Measurements from ENCODE around the gene TCFL5.

The TCFL5 gene

DNA sequence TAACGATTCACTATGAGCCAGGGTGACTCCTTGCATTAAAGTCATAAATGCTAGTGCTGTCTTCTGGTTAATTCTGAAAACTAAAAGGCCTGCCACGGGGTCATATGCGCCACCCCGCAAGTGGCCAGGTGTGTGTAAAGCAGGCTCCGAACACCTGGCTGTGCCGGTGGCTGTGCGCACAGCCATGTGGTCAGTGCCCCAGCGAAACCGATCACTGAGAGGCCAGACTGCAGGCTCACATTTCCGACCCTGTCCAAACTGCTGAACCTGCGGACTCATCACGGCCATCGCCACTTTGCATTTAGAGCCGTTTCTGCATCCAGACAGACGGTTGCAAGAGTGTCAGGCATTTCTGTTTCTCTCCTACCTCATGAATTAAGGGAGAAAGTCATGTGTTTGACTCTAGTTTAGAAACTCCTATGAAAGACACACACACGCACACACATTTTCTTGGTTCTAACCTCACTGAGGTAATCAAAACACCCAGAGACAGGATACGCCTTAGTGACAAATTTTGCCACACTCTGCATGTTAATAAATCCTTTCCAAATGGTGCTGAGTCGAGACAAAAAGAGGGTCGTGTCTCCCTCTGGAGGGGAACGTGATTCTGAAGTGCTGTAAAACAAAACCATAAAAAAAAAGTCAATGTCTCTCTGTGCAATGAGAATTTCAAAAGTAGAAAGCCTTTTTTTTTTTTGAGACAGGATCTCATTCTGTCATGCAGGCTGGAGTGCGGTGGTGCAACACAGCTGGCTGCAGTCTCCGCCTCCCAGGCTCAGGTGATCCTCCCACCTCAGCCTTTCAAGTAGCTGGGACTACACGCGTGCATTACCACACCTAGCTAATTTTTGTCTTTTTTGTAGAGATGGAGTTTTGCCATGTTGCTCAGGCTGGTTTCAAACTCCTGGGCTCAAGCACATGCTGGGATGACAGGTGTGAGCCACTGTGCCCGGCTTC, 31.0 kb upstream of the TCFL5 start:
- H3K9me3 ChIP-seq (ENCODE audit: control insufficient read depth, insufficient read depth, low read depth, low read length), result no peaks in the 10 kb centered on the region
- ChIA-PET POLR2A (no interaction called here), CTCF (interaction anchor here (0.7 to 2.7 kb wide), 4 partner anchors 15 to 70 kb away, joined by 3 to 14 read pairs (median 3); no protein-coding TSS in a partner anchor)
- peaks cover 2% of the 10 kb centered on the region; the same call in 1 of the 2 replicates for H3K4me1 ChIP-seq (ENCODE audit: control insufficient read depth, insufficient read depth, low read length)
- H3K4me3 ChIP-seq (ENCODE audit: low read depth, low read length), result no peak overlapping the region
- TF ChIP-seq, protein P1, sequence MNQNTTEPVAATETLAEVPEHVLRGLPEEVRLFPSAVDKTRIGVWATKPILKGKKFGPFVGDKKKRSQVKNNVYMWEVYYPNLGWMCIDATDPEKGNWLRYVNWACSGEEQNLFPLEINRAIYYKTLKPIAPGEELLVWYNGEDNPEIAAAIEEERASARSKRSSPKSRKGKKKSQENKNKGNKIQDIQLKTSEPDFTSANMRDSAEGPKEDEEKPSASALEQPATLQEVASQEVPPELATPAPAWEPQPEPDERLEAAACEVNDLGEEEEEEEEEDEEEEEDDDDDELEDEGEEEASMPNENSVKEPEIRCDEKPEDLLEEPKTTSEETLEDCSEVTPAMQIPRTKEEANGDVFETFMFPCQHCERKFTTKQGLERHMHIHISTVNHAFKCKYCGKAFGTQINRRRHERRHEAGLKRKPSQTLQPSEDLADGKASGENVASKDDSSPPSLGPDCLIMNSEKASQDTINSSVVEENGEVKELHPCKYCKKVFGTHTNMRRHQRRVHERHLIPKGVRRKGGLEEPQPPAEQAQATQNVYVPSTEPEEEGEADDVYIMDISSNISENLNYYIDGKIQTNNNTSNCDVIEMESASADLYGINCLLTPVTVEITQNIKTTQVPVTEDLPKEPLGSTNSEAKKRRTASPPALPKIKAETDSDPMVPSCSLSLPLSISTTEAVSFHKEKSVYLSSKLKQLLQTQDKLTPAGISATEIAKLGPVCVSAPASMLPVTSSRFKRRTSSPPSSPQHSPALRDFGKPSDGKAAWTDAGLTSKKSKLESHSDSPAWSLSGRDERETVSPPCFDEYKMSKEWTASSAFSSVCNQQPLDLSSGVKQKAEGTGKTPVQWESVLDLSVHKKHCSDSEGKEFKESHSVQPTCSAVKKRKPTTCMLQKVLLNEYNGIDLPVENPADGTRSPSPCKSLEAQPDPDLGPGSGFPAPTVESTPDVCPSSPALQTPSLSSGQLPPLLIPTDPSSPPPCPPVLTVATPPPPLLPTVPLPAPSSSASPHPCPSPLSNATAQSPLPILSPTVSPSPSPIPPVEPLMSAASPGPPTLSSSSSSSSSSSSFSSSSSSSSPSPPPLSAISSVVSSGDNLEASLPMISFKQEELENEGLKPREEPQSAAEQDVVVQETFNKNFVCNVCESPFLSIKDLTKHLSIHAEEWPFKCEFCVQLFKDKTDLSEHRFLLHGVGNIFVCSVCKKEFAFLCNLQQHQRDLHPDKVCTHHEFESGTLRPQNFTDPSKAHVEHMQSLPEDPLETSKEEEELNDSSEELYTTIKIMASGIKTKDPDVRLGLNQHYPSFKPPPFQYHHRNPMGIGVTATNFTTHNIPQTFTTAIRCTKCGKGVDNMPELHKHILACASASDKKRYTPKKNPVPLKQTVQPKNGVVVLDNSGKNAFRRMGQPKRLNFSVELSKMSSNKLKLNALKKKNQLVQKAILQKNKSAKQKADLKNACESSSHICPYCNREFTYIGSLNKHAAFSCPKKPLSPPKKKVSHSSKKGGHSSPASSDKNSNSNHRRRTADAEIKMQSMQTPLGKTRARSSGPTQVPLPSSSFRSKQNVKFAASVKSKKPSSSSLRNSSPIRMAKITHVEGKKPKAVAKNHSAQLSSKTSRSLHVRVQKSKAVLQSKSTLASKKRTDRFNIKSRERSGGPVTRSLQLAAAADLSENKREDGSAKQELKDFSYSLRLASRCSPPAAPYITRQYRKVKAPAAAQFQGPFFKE (tag by site-specific recombination; IDR thresholded peaks at IDR 0.05; ENCODE audit: borderline replicate concordance), result no peak
- TF ChIP-seq ZNF423 (tag by site-specific recombination; IDR thresholded peaks at IDR 0.05), result no peak
- TF ChIP-seq, protein P2, sequence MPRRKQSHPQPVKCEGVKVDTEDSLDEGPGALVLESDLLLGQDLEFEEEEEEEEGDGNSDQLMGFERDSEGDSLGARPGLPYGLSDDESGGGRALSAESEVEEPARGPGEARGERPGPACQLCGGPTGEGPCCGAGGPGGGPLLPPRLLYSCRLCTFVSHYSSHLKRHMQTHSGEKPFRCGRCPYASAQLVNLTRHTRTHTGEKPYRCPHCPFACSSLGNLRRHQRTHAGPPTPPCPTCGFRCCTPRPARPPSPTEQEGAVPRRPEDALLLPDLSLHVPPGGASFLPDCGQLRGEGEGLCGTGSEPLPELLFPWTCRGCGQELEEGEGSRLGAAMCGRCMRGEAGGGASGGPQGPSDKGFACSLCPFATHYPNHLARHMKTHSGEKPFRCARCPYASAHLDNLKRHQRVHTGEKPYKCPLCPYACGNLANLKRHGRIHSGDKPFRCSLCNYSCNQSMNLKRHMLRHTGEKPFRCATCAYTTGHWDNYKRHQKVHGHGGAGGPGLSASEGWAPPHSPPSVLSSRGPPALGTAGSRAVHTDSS (tag by site-specific recombination; IDR thresholded peaks at IDR 0.05), result no peak
- no peak for TF ChIP-seq ZNF843 (tag by site-specific recombination; IDR thresholded peaks at IDR 0.05)
- TF ChIP-seq, protein P3, sequence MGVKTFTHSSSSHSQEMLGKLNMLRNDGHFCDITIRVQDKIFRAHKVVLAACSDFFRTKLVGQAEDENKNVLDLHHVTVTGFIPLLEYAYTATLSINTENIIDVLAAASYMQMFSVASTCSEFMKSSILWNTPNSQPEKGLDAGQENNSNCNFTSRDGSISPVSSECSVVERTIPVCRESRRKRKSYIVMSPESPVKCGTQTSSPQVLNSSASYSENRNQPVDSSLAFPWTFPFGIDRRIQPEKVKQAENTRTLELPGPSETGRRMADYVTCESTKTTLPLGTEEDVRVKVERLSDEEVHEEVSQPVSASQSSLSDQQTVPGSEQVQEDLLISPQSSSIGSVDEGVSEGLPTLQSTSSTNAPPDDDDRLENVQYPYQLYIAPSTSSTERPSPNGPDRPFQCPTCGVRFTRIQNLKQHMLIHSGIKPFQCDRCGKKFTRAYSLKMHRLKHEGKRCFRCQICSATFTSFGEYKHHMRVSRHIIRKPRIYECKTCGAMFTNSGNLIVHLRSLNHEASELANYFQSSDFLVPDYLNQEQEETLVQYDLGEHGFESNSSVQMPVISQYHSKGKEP (tag by site-specific recombination; IDR thresholded peaks at IDR 0.05), result no peak
- no peak for TF ChIP-seq ZNF600 (tag by site-specific recombination; IDR thresholded peaks at IDR 0.05)
- TF ChIP-seq, protein P4, sequence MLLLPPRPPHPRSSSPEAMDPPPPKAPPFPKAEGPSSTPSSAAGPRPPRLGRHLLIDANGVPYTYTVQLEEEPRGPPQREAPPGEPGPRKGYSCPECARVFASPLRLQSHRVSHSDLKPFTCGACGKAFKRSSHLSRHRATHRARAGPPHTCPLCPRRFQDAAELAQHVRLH (tag by site-specific recombination; IDR thresholded peaks at IDR 0.05), result no peak
- TF ChIP-seq ZNF140 (tag by site-specific recombination; IDR thresholded peaks at IDR 0.05), result no peak
- no peak for TF ChIP-seq ZNF48 (tag by site-specific recombination; IDR thresholded peaks at IDR 0.05)
- TF ChIP-seq TCF7L2 (IDR thresholded peaks at IDR 0.05; ENCODE audit: borderline replicate concordance, low read depth, low read length), result no peak
- no peak for TF ChIP-seq ZNF37A (tag by site-specific recombination; IDR thresholded peaks at IDR 0.05)
- TF ChIP-seq ZFHX2 (tag by site-specific recombination; conservative IDR thresholded peaks at IDR 0.05), result no peak
- no peak for TF ChIP-seq ZNF529 (tag by site-specific recombination; IDR thresholded peaks at IDR 0.05; ENCODE audit: insufficient replicate concordance)
- TF ChIP-seq, protein P5, sequence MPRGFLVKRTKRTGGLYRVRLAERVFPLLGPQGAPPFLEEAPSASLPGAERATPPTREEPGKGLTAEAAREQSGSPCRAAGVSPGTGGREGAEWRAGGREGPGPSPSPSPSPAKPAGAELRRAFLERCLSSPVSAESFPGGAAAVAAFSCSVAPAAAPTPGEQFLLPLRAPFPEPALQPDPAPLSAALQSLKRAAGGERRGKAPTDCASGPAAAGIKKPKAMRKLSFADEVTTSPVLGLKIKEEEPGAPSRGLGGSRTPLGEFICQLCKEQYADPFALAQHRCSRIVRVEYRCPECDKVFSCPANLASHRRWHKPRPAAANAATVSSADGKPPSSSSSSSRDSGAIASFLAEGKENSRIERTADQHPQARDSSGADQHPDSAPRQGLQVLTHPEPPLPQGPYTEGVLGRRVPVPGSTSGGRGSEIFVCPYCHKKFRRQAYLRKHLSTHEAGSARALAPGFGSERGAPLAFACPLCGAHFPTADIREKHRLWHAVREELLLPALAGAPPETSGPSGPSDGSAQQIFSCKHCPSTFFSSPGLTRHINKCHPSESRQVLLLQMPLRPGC (tag by site-specific recombination; IDR thresholded peaks at IDR 0.05), result no peak
- TF ChIP-seq ZFP3 (tag by site-specific recombination; IDR thresholded peaks at IDR 0.05; ENCODE audit: low read depth), result no peak
- no peak for TF ChIP-seq ZNF292 (tag by site-specific recombination; IDR thresholded peaks at IDR 0.05; ENCODE audit: borderline replicate concordance, low read depth)
- H3K27ac ChIP-seq (ENCODE audit: extremely low read depth, low read depth, low read length), result no peak overlapping the region
- H3K36me3 ChIP-seq (ENCODE audit: control insufficient read depth in 2 of 2, insufficient read depth in 1 of 2, low read length in 2 of 2), result peaks cover 9 to 100% of the 10 kb centered on the region in 2 experiments; a peak in 2 of 3 replicates
